Neural cell (in vitro differentiated cells): ENCODE results near the gene PIP4K2C. TPM values are rescaled to one million over a fixed set of nuclear protein-coding genes. Genes with fewer than 3 reads are reported as not detected.

Experiments
- H2AFZ ChIP-seq: fragments of 200-600, 300-800 bp; sonication (generic), shearing (Covaris generic); 2 replicates; pipeline ENCODE4 v1.6.0; 2014; ENCODE audit warnings: low read depth, mild to moderate bottlenecking, antibody characterized with exemption, low read length, moderate library complexity
- H3F3A ChIP-seq: fragments of 200-600 bp; shearing (Covaris generic); 2 replicates; pipeline ENCODE4 v1.6.1; 2016; ENCODE audit warnings: mild to moderate bottlenecking, moderate library complexity, mixed read lengths, antibody characterized with exemption, low read length; ENCODE audit not compliant: insufficient read depth, poor library complexity, severe bottlenecking
- H3K27ac ChIP-seq: fragments of 200-600, 300-800 bp; sonication (generic), shearing (Covaris generic); 2 replicates; pipeline ENCODE4 v1.5.1; 2014; ENCODE audit warnings: mild to moderate bottlenecking, low read length, moderate library complexity
- H3K27me3 ChIP-seq: fragments of 300-800, 200-600 bp; sonication (generic), shearing (Covaris generic); 2 replicates; pipeline ENCODE4 v1.6.0; 2014; ENCODE audit warnings: mild to moderate bottlenecking, low read depth, low read length, moderate library complexity; ENCODE audit not compliant: insufficient read depth
- H3K36me3 ChIP-seq: fragments of 300-800, 200-600 bp; sonication (generic), shearing (Covaris generic); 2 replicates; pipeline ENCODE4 v1.5.1; 2014; ENCODE audit warnings: mild to moderate bottlenecking, antibody characterized with exemption, low read length, moderate library complexity; ENCODE audit not compliant: insufficient read depth
- H3K4me2 ChIP-seq: fragments of 300-800, 200-600 bp; sonication (generic), shearing (Covaris generic); 2 replicates; pipeline ENCODE4 v1.6.0; 2014; ENCODE audit warnings: mild to moderate bottlenecking, low read length
- H3K4me3 ChIP-seq: fragments of 300-800, 200-600 bp; sonication (generic), shearing (Covaris generic); 2 replicates; pipeline ENCODE4 v1.5.1; 2014; ENCODE audit warnings: mild to moderate bottlenecking, low read length, moderate library complexity
- H3K79me2 ChIP-seq: fragments of 200-600 bp; shearing (Covaris generic); replicated peaks from 2 replicates; pipeline ENCODE4 v1.6.0; 2014; ENCODE audit warnings: mild to moderate bottlenecking, low read length, moderate library complexity; ENCODE audit not compliant: insufficient read depth
- H3K9ac ChIP-seq: fragments of 300-800, 200-600 bp; sonication (generic), shearing (Covaris generic); 2 replicates; pipeline ENCODE4 v1.6.1; 2016; ENCODE audit warnings: mild to moderate bottlenecking, low read length, mixed read lengths
- H3K9me2 ChIP-seq: fragments of 200-600 bp; shearing (Covaris generic); 2 replicates; pipeline ENCODE4 v1.6.1; 2016; ENCODE audit warnings: mild to moderate bottlenecking, low read length, mixed read lengths; ENCODE audit not compliant: insufficient read depth
- H3K9me3 ChIP-seq: fragments of 200-600, 300-800 bp; sonication (generic), shearing (Covaris generic); 2 replicates; pipeline ENCODE4 v1.6.1; 2016; ENCODE audit warnings: mild to moderate bottlenecking, mixed run types, low read length, moderate library complexity, mixed read lengths
- H4K20me1 ChIP-seq: fragments of 200-600 bp; shearing (Covaris generic); 2 replicates; pipeline ENCODE4 v1.6.1; 2016; ENCODE audit warnings: mild to moderate bottlenecking, mixed run types; ENCODE audit not compliant: insufficient read depth
- EP300 ChIP-seq: fragments of 450-650 bp; conservative IDR thresholded peaks from 2 replicates; pipeline ENCODE4 v1.6.1; 2014; ENCODE audit warnings: antibody characterized with exemption, mild to moderate bottlenecking, moderate library complexity; ENCODE audit not compliant: poor library complexity, severe bottlenecking
- EZH2 ChIP-seq: fragments of 200-600, 300-800 bp; shearing (Covaris generic), sonication (generic); IDR thresholded peaks from 2 replicates; pipeline ENCODE4 v1.6.1; 2014; ENCODE audit warnings: antibody characterized with exemption, low read length, borderline replicate concordance, mild to moderate bottlenecking; ENCODE audit not compliant: insufficient read depth, poor library complexity, severe bottlenecking
- MXI1 ChIP-seq: fragments of 450-650 bp; conservative IDR thresholded peaks from 2 replicates; pipeline ENCODE4 v1.6.1; 2014; ENCODE audit warnings: antibody characterized with exemption, mild to moderate bottlenecking; ENCODE audit not compliant: poor library complexity, severe bottlenecking
- POLR2AphosphoS5 ChIP-seq: IDR thresholded peaks from 2 replicates; pipeline ENCODE4 v1.6.1; 2012
- RAD21 ChIP-seq: fragments of 450-650 bp; conservative IDR thresholded peaks from 2 replicates; pipeline ENCODE4 v1.6.1; 2014; ENCODE audit warnings: antibody characterized with exemption, mild to moderate bottlenecking, moderate library complexity
- SMC3 ChIP-seq: fragments of 450-650 bp; conservative IDR thresholded peaks from 2 replicates; pipeline ENCODE4 v1.6.1; 2014; ENCODE audit warnings: antibody characterized with exemption, mild to moderate bottlenecking, moderate library complexity; ENCODE audit not compliant: poor library complexity
- TAF1 ChIP-seq: IDR thresholded peaks from 2 replicates; pipeline ENCODE4 v1.6.1; 2012; ENCODE audit warnings: low read depth
- polyA plus RNA-seq: library from polyadenylated mRNA; depleted of rRNA; stranded (reverse); fragments of >200 nt; gene quantifications from 2 replicates; pipeline ENCODE4 v1.2.3, GENCODE V29; 2014
- TF ChIP-seq, protein P1 (sequence below): IDR thresholded peaks from 2 replicates; pipeline ENCODE4 v1.6.1; 2012; ENCODE audit warnings: borderline replicate concordance
- TF ChIP-seq, protein P2 (sequence below): fragments of 450-650 bp; IDR thresholded peaks from 2 replicates; pipeline ENCODE4 v1.5.1; 2014; ENCODE audit warnings: antibody characterized with exemption, mild to moderate bottlenecking, moderate library complexity; ENCODE audit not compliant: poor library complexity, severe bottlenecking

The PIP4K2C gene
- polyA plus RNA-seq, 1 donor from 2014 or later = 22.1 TPM

DNA sequence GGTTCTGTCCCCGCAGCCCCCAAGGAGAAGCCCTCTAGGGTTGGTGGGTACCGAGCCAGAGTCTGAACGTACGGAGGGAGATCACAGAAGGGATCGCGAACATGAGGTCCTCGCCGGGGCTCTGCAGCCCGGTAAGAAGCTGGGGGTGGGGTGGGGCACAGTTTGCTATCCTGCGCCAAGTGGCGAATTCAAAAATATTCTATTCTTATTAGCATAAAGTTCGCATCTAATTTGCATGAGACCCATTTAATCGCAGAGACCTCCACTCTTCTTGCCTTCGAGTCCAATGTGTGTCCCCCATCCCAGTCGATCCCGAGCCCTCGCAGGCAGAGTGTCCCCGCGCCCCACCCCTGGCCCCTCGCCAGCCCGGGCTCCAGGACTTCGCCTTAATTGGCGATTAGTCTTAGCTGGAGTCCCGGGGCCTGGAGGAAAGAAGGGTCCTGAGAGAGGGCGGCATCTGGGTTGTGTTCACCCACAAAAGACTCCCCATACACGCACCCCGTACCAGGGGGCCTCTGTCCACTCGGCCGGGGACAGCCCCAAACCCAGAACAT lies 19.6 kb downstream of the PIP4K2C start:
- peaks cover 8% of the 10 kb centered on the region for H3K79me2 ChIP-seq
- H3K27ac ChIP-seq = no peak overlapping the region
- H4K20me1 ChIP-seq = no peaks in the 10 kb centered on the region
- H3K9me3 ChIP-seq = no peaks in the 10 kb centered on the region
- no peaks in the 10 kb centered on the region for H3K36me3 ChIP-seq
- H3K9me2 ChIP-seq = no peaks in the 10 kb centered on the region
- H3F3A ChIP-seq = no peaks in the 10 kb centered on the region
- H3K27me3 ChIP-seq = peaks cover 13% of the 10 kb centered on the region
- H3K4me2 ChIP-seq = no peak overlapping the region
- H3K4me3 ChIP-seq = peak overlapping the region; percentile 69
- peak overlapping the region; percentile 66 for H3K9ac ChIP-seq
- peak overlapping the region; percentile 37 for H2AFZ ChIP-seq
- no peak for TF ChIP-seq RAD21
- no peak for TF ChIP-seq SMC3
- TF ChIP-seq POLR2AphosphoS5 = no peak
- no peak for TF ChIP-seq EZH2
- no peak for TF ChIP-seq EP300
- TF ChIP-seq, protein P1, sequence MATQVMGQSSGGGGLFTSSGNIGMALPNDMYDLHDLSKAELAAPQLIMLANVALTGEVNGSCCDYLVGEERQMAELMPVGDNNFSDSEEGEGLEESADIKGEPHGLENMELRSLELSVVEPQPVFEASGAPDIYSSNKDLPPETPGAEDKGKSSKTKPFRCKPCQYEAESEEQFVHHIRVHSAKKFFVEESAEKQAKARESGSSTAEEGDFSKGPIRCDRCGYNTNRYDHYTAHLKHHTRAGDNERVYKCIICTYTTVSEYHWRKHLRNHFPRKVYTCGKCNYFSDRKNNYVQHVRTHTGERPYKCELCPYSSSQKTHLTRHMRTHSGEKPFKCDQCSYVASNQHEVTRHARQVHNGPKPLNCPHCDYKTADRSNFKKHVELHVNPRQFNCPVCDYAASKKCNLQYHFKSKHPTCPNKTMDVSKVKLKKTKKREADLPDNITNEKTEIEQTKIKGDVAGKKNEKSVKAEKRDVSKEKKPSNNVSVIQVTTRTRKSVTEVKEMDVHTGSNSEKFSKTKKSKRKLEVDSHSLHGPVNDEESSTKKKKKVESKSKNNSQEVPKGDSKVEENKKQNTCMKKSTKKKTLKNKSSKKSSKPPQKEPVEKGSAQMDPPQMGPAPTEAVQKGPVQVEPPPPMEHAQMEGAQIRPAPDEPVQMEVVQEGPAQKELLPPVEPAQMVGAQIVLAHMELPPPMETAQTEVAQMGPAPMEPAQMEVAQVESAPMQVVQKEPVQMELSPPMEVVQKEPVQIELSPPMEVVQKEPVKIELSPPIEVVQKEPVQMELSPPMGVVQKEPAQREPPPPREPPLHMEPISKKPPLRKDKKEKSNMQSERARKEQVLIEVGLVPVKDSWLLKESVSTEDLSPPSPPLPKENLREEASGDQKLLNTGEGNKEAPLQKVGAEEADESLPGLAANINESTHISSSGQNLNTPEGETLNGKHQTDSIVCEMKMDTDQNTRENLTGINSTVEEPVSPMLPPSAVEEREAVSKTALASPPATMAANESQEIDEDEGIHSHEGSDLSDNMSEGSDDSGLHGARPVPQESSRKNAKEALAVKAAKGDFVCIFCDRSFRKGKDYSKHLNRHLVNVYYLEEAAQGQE = no peak
- TF ChIP-seq TAF1 = no peak
- TF ChIP-seq, protein P2, sequence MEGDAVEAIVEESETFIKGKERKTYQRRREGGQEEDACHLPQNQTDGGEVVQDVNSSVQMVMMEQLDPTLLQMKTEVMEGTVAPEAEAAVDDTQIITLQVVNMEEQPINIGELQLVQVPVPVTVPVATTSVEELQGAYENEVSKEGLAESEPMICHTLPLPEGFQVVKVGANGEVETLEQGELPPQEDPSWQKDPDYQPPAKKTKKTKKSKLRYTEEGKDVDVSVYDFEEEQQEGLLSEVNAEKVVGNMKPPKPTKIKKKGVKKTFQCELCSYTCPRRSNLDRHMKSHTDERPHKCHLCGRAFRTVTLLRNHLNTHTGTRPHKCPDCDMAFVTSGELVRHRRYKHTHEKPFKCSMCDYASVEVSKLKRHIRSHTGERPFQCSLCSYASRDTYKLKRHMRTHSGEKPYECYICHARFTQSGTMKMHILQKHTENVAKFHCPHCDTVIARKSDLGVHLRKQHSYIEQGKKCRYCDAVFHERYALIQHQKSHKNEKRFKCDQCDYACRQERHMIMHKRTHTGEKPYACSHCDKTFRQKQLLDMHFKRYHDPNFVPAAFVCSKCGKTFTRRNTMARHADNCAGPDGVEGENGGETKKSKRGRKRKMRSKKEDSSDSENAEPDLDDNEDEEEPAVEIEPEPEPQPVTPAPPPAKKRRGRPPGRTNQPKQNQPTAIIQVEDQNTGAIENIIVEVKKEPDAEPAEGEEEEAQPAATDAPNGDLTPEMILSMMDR = no peak
- no peak for TF ChIP-seq MXI1

DNA sequence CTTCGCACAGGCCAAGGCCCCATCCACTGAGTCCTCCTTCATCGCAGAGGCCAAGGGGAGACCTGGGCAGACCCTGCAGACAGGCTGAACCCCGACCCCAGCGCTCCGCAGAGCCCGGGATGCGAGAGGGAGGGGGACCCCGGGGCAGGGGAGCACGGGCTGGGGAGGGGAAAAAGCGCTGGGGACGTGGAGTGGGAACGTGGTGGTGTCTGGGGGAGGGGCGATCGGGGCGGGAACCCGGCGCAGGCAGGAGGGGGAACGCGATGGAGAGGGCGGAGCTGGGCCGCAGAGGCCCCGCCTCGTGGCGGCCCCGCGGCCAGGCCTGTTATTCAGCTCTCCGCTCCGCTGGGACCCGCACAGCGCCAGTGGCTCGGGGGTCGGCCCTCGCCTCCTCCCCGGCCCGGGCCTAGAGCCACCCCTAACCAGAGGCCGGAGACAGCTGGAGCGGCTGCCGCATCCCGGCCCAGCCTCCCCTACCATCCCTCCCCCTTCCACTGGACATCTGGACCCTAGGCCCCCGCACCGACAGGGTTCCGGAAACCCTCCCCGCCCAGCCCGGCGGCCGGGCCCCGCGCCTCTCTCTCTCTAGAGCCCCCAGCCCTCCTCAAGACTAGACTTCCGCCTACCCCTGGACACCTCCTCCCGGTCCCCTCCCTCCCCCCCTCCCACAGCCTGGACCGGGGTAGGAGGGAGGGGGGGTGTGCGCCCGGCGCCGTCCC lies 20.3 kb downstream of the PIP4K2C start, which contains the start of gene ARHGEF25:
ARHGEF25 (plus strand) TSS at position 328 of the 719 bp plus-strand sequence. CDS start 460 bp downstream, outside the sequence.
- peak within 1 kb of the TSS; percentile 37 for H2AFZ ChIP-seq
- H3F3A ChIP-seq = no peaks in the 10 kb centered on the region
- peaks cover 1% of the 10 kb centered on the region for H3K79me2 ChIP-seq
- H3K36me3 ChIP-seq = no peaks in the 10 kb centered on the region
- no peaks in the 10 kb centered on the region for H4K20me1 ChIP-seq
- H3K4me2 ChIP-seq = peak within 1 kb of the TSS; percentile 45
- TF ChIP-seq, protein P2 = no peak
- peak; percentile 34 for TF ChIP-seq POLR2AphosphoS5
- H3K9ac ChIP-seq = peak within 1 kb of the TSS; percentile 66
- H3K27me3 ChIP-seq = peaks cover 13% of the 10 kb centered on the region
- peak within 1 kb of the TSS; percentile 69 for H3K4me3 ChIP-seq
- H3K27ac ChIP-seq = no peak within 1 kb of the TSS
- H3K9me3 ChIP-seq = no peaks in the 10 kb centered on the region
- no peaks in the 10 kb centered on the region for H3K9me2 ChIP-seq
